HEK293 (cell line): ENCODE results near the gene PMAIP1.
A peak's percentile ranks its signal among the peaks of the same experiment; 100 is the strongest.

Source experiments
- AEBP2 ChIP-seq: fragments of 450-650 bp; formaldehyde crosslinking; IDR thresholded peaks from 2 replicates; pipeline ENCODE4 v1.5.1; 2016; ENCODE audit warnings: missing biosample characterization, missing genetic modification characterization, borderline replicate concordance
- GFI1B ChIP-seq: fragments of 450-650 bp; formaldehyde crosslinking; IDR thresholded peaks from 2 replicates; pipeline ENCODE4 v1.5.1; 2016; ENCODE audit warnings: missing biosample characterization, missing genetic modification characterization
- GLI2 ChIP-seq: fragments of 450-650 bp; formaldehyde crosslinking; IDR thresholded peaks from 2 replicates; pipeline ENCODE4; 2017; ENCODE audit warnings: missing biosample characterization, missing genetic modification characterization, low read depth, borderline replicate concordance
- KLF10 ChIP-seq: fragments of 450-650 bp; IDR thresholded peaks from 2 replicates; pipeline ENCODE4 v1.5.1; 2018; ENCODE audit warnings: missing biosample characterization, mild to moderate bottlenecking, missing genetic modification characterization
- MEIS1 ChIP-seq: sonication (generic); formaldehyde crosslinking; IDR thresholded peaks from 2 replicates; pipeline ENCODE4 v1.8.1; 2022; ENCODE audit warnings: missing genetic modification reagents, mild to moderate bottlenecking, borderline replicate concordance
- OVOL3 ChIP-seq: fragments of 450-650 bp; formaldehyde crosslinking; IDR thresholded peaks from 2 replicates; pipeline ENCODE4 v1.5.1; 2016; ENCODE audit warnings: missing biosample characterization, missing genetic modification characterization
- SCRT1 ChIP-seq: fragments of 450-650 bp; formaldehyde crosslinking; IDR thresholded peaks from 2 replicates; pipeline ENCODE4 v1.5.1; 2016; ENCODE audit warnings: missing biosample characterization, missing genetic modification characterization, borderline replicate concordance
- SETDB1 ChIP-seq: IDR thresholded peaks from one replicate; pipeline ENCODE4 v1.6.1; 2017; ENCODE audit warnings: mild to moderate bottlenecking, low read length, moderate library complexity, mixed read lengths; ENCODE audit not compliant: insufficient read length
- SP3 ChIP-seq: fragments of 450-650 bp; formaldehyde crosslinking; IDR thresholded peaks from 2 replicates; pipeline ENCODE4 v1.5.1; 2016; ENCODE audit warnings: missing biosample characterization, missing genetic modification characterization
- ZNF138 ChIP-seq: fragments of 450-650 bp; formaldehyde crosslinking; IDR thresholded peaks from 2 replicates; pipeline ENCODE4 v1.5.1; 2016; ENCODE audit warnings: missing biosample characterization, missing genetic modification characterization, borderline replicate concordance
- ZNF140 ChIP-seq: fragments of 450-650 bp; formaldehyde crosslinking; IDR thresholded peaks from 2 replicates; pipeline ENCODE4 v1.5.1; 2016; ENCODE audit warnings: missing biosample characterization, missing genetic modification characterization
- ZNF148 ChIP-seq: fragments of 450-650 bp; formaldehyde crosslinking; IDR thresholded peaks from 2 replicates; pipeline ENCODE4 v1.5.0; 2017; ENCODE audit warnings: missing biosample characterization, missing genetic modification characterization, borderline replicate concordance
- ZNF169 ChIP-seq: fragments of 450-650 bp; formaldehyde crosslinking; IDR thresholded peaks from 2 replicates; pipeline ENCODE4 v1.5.1; 2016; ENCODE audit warnings: missing biosample characterization, missing genetic modification characterization
- ZNF18 ChIP-seq: fragments of 450-650 bp; formaldehyde crosslinking; IDR thresholded peaks from 2 replicates; pipeline ENCODE4 v1.5.1; 2016; ENCODE audit warnings: missing biosample characterization, missing genetic modification characterization
- ZNF221 ChIP-seq: fragments of 450-650 bp; formaldehyde crosslinking; IDR thresholded peaks from 2 replicates; pipeline ENCODE4 v1.5.1; 2017; ENCODE audit warnings: missing biosample characterization, missing genetic modification characterization, borderline replicate concordance
- ZNF223 ChIP-seq: fragments of 450-650 bp; formaldehyde crosslinking; IDR thresholded peaks from 2 replicates; pipeline ENCODE4 v1.5.1; 2016; ENCODE audit warnings: missing biosample characterization, missing genetic modification characterization
- ZNF239 ChIP-seq: fragments of 450-650 bp; formaldehyde crosslinking; IDR thresholded peaks from 2 replicates; pipeline ENCODE4 v1.5.1; 2016; ENCODE audit warnings: missing biosample characterization, missing genetic modification characterization
- ZNF274 ChIP-seq, 2 experiments: fragments of 200-500 bp in 1 of 2; fragments of 450-650 bp in 1 of 2; sonication (Bioruptor generic) in 1 of 2; formaldehyde crosslinking in 1 of 2; IDR thresholded peaks; 2 replicates each; pipeline versions ENCODE4 v1.5.1 to v1.6.1; 2014 to 2016; ENCODE audit warnings: borderline replicate concordance in 1 of 2, inconsistent platforms in 1 of 2, low read length in 1 of 2, missing biosample characterization in 1 of 2, missing genetic modification characterization in 1 of 2
- ZNF292 ChIP-seq: fragments of 450-650 bp; formaldehyde crosslinking; IDR thresholded peaks from 2 replicates; pipeline ENCODE4 v1.5.1; 2016; ENCODE audit warnings: low read depth, missing biosample characterization, missing genetic modification characterization, borderline replicate concordance
- ZNF302 ChIP-seq: fragments of 450-650 bp; formaldehyde crosslinking; IDR thresholded peaks from 2 replicates; pipeline ENCODE4 v1.5.1; 2016; ENCODE audit warnings: missing biosample characterization, missing genetic modification characterization, low read depth
- ZNF335 ChIP-seq: fragments of 450-650 bp; formaldehyde crosslinking; conservative IDR thresholded peaks from 2 replicates; pipeline ENCODE4 v1.5.1; 2016; ENCODE audit warnings: missing biosample characterization, missing genetic modification characterization
- ZNF350 ChIP-seq: fragments of 450-650 bp; formaldehyde crosslinking; IDR thresholded peaks from 2 replicates; pipeline ENCODE4 v1.5.0; 2017; ENCODE audit warnings: missing biosample characterization, mild to moderate bottlenecking, missing genetic modification characterization
- ZNF433 ChIP-seq: fragments of 450-650 bp; formaldehyde crosslinking; IDR thresholded peaks from 2 replicates; pipeline ENCODE4 v1.5.1; 2016; ENCODE audit warnings: missing biosample characterization, missing genetic modification characterization, low read depth
- ZNF530 ChIP-seq: fragments of 450-650 bp; formaldehyde crosslinking; IDR thresholded peaks from 2 replicates; pipeline ENCODE4 v1.5.1; 2016; ENCODE audit warnings: low read depth, missing biosample characterization, missing genetic modification characterization
- ZNF548 ChIP-seq: fragments of 450-650 bp; formaldehyde crosslinking; IDR thresholded peaks from 2 replicates; pipeline ENCODE4 v1.5.1; 2016; ENCODE audit warnings: missing biosample characterization, missing genetic modification characterization
- ZNF623 ChIP-seq: fragments of 450-650 bp; formaldehyde crosslinking; IDR thresholded peaks from 2 replicates; pipeline ENCODE4 v1.5.1; 2016; ENCODE audit warnings: missing biosample characterization, missing genetic modification characterization
- ZNF654 ChIP-seq: fragments of 450-650 bp; formaldehyde crosslinking; IDR thresholded peaks from 2 replicates; pipeline ENCODE4 v1.5.1; 2016; ENCODE audit warnings: low read depth, missing biosample characterization, missing genetic modification characterization
- ZNF664 ChIP-seq: fragments of 450-650 bp; formaldehyde crosslinking; IDR thresholded peaks from 2 replicates; pipeline ENCODE4 v1.5.1; 2016; ENCODE audit warnings: missing biosample characterization, missing genetic modification characterization
- ZNF768 ChIP-seq: fragments of 450-650 bp; formaldehyde crosslinking; IDR thresholded peaks from 2 replicates; pipeline ENCODE4 v1.5.1; 2018; ENCODE audit warnings: missing biosample characterization, mild to moderate bottlenecking, missing genetic modification characterization
- ZNF843 ChIP-seq: fragments of 450-650 bp; formaldehyde crosslinking; IDR thresholded peaks from 2 replicates; pipeline ENCODE4 v1.5.1; 2016; ENCODE audit warnings: missing biosample characterization, missing genetic modification characterization
- TF ChIP-seq, protein P1 (sequence below): fragments of 450-650 bp; formaldehyde crosslinking; IDR thresholded peaks from 2 replicates; pipeline ENCODE4 v1.5.1; 2017; ENCODE audit warnings: missing biosample characterization, missing genetic modification characterization

Gene PMAIP1

GRCh38 chr18:59892123-59892522, 7.7 kb upstream of the PMAIP1 start (continued):
- TF ChIP-seq SETDB1 = no peak
- no peak for TF ChIP-seq KLF10 (tag by site-specific recombination)
- TF ChIP-seq ZNF433 = peak; percentile 87
- TF ChIP-seq ZNF302 = no peak
- peak; percentile 59; the same call in 1 of the 2 replicates for TF ChIP-seq ZNF530 (tag by site-specific recombination)
- 0 out of 2 replicates have a peak, but pooled peaks have one; percentile 60 for TF ChIP-seq ZNF223 (tag by site-specific recombination)
- TF ChIP-seq ZNF138 (tag by site-specific recombination) = no peak
- TF ChIP-seq ZNF548 (tag by site-specific recombination) = no peak
- TF ChIP-seq GLI2 (tag by site-specific recombination) = no peak; the same call in 1 of the 2 replicates
- no peak for TF ChIP-seq ZNF148
- TF ChIP-seq ZNF274 (IDR thresholded peaks at IDR 0.05; ENCODE audit: low read length) = no peak
- no peak for TF ChIP-seq ZNF274 (tag by site-specific recombination; IDR thresholded peaks at IDR 0.05; ENCODE audit: borderline replicate concordance)
- no peak for TF ChIP-seq ZNF350
- TF ChIP-seq ZNF239 (tag by site-specific recombination) = no peak
- TF ChIP-seq GFI1B = no peak
- 0 out of 2 replicates have a peak, but pooled peaks have one; percentile 49 for TF ChIP-seq ZNF18 (tag by site-specific recombination)
- TF ChIP-seq OVOL3 (tag by site-specific recombination) = no peak
- TF ChIP-seq MEIS1 (CRISPR knock-in tag) = no peak
- TF ChIP-seq ZNF654 (tag by site-specific recombination) = peak; percentile 32
- TF ChIP-seq ZNF221 (tag by site-specific recombination) = no peak
- TF ChIP-seq ZNF292 (tag by site-specific recombination) = 0 out of 2 replicates have a peak, but pooled peaks have one; percentile 50
- peak; percentile 69 for TF ChIP-seq ZNF664 (tag by site-specific recombination)
- no peak for TF ChIP-seq AEBP2 (tag by site-specific recombination)
- peak; percentile 93 for TF ChIP-seq ZNF140 (tag by site-specific recombination)
- TF ChIP-seq ZNF843 (tag by site-specific recombination) = no peak
- no peak for TF ChIP-seq ZNF169 (tag by site-specific recombination)
- no peak for TF ChIP-seq ZNF768
- TF ChIP-seq, protein P1, sequence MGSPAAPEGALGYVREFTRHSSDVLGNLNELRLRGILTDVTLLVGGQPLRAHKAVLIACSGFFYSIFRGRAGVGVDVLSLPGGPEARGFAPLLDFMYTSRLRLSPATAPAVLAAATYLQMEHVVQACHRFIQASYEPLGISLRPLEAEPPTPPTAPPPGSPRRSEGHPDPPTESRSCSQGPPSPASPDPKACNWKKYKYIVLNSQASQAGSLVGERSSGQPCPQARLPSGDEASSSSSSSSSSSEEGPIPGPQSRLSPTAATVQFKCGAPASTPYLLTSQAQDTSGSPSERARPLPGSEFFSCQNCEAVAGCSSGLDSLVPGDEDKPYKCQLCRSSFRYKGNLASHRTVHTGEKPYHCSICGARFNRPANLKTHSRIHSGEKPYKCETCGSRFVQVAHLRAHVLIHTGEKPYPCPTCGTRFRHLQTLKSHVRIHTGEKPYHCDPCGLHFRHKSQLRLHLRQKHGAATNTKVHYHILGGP (tag by site-specific recombination) = no peak
- TF ChIP-seq ZNF335 (tag by site-specific recombination) = no peak
- no peak for TF ChIP-seq SP3
- peak; percentile 81 for TF ChIP-seq ZNF623 (tag by site-specific recombination)
- TF ChIP-seq SCRT1 (tag by site-specific recombination) = no peak
